DND-41 (cell line): ENCODE results near the gene ELL.

Experiments used
- EZH2 ChIP-seq: IDR thresholded peaks from 3 replicates; pipeline ENCODE4 v1.6.1; 2012; ENCODE audit warnings: borderline replicate concordance, low read depth, mild to moderate bottlenecking, moderate library complexity, low read length, inconsistent platforms; ENCODE audit not compliant: severe bottlenecking
- TF ChIP-seq, protein P1 (sequence below): IDR thresholded peaks from 2 replicates; pipeline ENCODE4 v1.5.1; 2012; ENCODE audit warnings: borderline replicate concordance, low read length, moderate library complexity, mild to moderate bottlenecking; ENCODE audit not compliant: poor library complexity, severe bottlenecking; ENCODE audit errors: extremely low read depth

DNA sequence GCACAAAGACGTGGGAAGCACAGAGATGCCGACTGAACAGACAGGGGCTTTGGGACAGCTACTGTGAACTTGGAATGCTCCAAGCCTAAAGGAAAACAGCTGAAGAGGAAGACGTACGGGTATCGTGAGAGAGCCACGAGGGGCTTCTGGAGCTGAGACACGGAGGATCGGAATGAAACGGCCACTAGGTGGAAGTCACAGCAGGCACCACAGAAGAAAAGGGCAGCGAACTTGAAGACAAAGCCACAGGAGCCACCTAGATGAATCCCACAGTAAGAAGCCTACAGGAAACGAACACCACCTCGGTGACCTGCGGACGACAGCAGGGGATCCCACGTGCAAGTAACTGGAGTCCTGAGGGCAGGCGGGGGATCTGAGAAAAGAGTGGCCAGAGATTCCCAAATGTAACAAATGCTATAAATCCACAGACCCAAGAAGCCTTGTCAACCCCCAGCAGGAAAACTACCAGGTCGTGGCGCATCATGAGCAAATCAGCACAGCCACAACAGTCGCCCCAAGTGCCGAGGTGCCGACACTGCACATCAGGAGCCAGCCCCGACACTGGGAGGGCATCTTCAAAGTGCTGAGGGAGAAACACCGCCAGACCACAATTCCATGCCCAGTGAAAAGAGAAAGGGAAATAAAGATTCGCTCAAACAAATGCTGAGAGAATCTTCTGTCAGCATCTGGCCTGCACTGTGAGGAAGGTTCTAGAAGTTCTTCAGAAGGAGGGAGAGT is 44.7 kb downstream of the ELL start:
- TF ChIP-seq, protein P1, sequence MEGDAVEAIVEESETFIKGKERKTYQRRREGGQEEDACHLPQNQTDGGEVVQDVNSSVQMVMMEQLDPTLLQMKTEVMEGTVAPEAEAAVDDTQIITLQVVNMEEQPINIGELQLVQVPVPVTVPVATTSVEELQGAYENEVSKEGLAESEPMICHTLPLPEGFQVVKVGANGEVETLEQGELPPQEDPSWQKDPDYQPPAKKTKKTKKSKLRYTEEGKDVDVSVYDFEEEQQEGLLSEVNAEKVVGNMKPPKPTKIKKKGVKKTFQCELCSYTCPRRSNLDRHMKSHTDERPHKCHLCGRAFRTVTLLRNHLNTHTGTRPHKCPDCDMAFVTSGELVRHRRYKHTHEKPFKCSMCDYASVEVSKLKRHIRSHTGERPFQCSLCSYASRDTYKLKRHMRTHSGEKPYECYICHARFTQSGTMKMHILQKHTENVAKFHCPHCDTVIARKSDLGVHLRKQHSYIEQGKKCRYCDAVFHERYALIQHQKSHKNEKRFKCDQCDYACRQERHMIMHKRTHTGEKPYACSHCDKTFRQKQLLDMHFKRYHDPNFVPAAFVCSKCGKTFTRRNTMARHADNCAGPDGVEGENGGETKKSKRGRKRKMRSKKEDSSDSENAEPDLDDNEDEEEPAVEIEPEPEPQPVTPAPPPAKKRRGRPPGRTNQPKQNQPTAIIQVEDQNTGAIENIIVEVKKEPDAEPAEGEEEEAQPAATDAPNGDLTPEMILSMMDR, result no peak
- TF ChIP-seq EZH2, result no peak
